ENCODE measurements around the gene WDSUB1.

WDSUB1 gene, protein sequence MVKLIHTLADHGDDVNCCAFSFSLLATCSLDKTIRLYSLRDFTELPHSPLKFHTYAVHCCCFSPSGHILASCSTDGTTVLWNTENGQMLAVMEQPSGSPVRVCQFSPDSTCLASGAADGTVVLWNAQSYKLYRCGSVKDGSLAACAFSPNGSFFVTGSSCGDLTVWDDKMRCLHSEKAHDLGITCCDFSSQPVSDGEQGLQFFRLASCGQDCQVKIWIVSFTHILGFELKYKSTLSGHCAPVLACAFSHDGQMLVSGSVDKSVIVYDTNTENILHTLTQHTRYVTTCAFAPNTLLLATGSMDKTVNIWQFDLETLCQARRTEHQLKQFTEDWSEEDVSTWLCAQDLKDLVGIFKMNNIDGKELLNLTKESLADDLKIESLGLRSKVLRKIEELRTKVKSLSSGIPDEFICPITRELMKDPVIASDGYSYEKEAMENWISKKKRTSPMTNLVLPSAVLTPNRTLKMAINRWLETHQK

DNA sequence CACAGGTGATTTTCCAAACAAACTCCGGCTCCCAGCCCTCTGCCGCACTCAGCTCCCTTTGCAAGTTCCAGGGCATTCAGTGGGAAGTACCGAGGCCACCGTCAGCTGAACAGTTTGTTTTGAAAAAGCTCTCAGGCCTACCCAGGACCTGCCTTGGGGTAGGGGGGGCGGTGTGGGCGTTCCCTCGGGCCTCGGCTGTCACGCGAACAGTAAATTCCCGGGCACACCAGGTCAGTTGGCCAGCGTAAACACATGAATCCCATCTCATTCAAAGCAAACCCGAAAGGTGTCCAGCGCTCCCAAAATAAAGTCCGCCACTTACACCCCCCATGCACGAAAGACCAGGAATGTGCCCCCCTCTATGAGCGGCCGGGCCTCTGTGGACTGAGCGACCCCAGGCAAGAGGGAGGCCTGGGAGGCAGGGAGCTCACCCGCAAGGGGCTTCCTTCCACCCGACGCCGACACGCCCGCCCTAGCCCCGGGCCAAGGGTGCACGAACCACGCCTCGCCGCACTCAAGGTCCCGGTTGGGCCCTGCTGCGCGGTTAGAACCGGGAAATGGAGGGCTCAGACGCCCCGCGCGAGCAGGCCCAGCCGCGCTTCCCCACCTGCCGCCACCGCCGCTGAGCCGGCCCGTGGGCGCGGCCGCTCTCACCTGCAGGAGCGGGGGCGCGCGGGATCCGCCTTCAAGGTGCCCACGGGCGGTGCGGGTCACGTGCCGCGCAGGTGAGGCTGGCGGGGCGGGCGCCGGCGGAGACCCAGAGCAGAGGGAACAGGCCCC is at the start of gene WDSUB1:
WDSUB1 (minus strand) TSS at position 775 of the 780 bp plus-strand sequence. CDS start 3,634 bp downstream, outside the sequence.
- DNase-seq (ENCODE audit: low spot score), result peak; percentile 66

DNA sequence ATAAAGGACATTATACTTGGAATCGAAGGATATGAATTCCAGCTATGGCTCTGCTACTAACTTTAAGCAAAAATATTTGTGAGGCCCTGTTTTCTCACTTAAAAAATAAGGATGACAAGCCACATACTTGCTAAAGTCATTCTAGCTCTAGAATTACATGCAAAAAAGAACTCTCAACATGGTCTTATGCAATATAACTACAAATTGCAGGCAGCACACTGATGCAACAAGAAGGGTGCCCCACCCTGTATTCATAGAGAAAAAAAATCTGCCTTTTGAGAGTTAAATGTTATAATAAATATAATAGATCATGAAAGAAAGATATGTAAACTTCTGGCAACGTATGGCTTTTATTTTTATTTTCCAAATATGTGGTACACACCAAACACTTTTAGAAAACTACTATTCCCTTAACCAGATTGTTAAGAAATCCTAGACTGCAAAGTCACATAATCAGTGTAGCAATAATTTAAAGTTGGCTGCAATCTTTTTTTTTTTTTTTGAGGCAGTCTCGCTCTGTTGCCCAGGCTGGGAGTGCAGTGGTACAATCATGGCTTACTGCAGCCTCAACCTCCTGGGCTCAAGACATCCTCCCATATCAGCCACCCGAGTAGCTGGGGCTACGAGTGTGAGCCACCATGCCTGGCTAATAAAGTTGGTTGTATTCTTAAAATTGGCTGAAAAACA is 40.2 kb upstream of the WDSUB1 start:
- no peak for DNase-seq (ENCODE audit: low spot score)

DNA sequence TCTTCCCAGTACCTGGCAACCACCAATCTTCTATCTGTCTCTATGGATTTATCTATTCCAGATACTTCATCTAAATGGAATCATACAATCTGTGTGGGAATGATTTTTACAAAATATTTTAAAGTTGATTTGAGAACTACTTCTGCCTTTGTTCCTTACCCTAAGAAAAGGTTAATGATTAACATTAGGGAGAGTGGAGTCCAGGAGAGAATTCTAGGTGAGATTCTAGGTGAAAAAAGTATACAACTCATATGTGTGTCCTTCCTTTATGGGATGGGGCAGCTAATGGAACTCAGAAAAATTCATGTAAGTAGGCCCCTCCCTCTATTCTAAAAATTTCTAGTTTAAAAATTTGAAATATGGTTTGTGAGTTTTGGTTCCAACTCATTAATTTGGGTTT is 35.9 kb upstream of the WDSUB1 start:
- DNase-seq (ENCODE audit: low spot score), result no peak

DNA sequence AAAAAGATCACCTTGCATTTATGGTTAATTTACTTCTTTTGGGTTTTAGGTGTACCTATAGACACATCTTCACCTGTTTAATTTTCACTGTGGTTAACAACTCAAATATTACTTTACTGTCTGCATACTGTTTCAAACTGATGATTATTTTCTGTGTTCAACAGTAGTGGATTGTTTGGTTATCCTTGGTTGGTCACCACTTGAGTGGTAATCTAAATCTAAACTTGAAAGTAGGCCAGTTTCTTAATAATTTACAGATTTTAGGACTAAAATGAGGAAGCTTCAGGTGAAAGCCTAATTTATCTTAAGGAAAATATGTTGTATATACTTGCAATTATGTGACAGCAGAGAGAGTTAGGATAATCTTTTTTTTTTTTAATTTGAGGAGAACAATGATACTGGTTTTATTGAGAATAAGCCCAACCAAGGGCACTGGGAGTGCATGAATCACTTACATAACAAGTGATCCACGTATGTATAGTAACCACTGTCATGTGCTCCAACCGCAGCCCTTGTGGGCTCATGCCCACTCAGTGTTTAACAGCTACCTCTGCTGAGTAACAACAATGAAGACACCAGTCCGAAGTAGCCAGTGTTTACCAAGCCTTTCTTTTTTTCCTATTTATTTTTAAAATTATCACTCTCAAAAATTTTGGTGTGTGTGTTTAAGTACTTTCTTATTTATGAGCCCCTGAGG is 31.0 kb upstream of the WDSUB1 start:
- no peak for DNase-seq (ENCODE audit: low spot score)

DNA sequence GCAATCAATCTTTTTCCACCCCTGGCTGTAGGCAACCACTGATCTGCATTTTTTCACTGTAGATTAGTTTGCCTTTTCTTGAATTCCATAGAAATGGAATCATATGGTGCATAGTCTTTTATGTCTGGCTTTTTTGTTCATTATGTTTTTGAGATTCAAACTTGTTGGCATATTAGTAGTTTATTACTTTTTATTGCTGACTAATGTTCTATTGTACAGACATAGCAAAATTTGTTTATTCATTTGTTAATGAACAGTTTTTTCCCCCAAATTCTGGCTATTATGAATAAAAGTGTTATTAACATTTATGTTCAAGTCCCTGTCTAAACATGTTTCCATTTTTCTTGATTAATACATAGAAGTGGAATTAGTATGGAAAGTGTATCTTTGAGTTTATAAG is 21.4 kb upstream of the WDSUB1 start:
- no peak for DNase-seq (ENCODE audit: low spot score)

DNA sequence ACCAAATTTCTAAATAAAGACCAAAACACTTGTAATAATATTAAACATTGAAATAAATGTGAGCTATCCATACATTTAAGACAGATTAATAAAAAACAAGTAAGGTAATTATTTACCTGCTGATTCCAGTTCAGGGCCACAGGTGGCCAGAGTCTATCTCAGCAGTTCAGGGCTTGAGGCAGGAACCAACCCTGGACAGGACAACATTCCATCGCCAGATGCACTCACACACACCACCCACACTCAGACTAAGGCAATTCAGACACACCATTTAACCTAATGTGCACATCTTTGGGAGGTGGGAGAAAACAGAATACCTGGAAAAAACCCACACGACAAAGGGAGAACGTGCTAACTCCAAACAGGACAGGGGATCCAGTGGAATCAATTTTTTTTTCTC is 14.1 kb upstream of the WDSUB1 start:
- DNase-seq (ENCODE audit: low spot score), result no peak

DNA sequence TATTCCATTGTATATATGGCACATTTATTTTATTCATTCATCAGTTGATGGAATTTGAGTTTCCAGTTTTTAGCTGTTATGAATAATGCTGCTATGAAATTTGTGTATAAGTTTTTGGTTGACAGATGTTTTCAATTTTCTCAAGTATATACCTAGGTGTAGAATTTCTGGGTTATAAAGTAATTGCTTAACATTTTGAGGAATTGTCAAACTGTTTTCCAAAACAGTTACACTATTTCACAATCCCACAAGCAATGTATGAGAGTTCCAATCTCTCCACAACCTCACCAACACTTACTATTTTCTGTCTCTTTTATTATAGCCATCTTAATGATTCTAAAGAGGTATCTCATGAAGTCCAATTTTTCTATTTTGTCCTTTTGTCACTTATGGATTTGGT is 12.5 kb upstream of the WDSUB1 start:
- DNase-seq (ENCODE audit: low spot score), result no peak

DNA sequence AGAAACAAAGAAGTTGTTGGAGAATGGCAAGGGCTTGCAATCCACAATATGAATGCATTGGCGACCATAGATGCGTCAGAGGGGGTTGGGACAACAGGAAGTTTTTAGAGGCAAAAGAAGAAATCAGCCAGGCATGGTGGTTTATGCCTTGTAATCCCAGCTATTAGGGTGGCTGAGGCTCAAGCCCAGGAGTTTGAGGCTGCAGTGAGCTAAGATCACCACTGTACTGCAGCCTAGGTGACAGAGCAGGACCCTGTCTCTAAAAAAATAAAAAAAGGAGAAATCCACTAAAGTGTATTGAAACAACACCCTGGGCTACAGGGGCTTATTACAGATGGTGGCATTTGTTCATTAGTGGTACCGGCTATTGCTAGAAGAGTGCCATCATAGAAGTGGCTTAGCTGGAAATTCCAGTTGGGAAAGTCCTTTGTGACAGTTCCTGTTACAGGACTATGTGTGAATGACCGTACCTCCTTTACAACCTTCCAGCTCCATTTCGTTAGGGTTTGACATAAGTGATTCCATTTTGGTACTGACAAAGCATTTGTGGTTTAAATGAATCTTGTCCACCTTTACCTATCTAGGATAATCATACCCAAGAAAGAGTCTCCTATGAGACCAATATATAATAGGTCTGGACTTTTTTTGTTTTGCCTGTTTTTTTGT is 10.7 kb upstream of the WDSUB1 start:
- DNase-seq (ENCODE audit: low spot score), result no peak

DNA sequence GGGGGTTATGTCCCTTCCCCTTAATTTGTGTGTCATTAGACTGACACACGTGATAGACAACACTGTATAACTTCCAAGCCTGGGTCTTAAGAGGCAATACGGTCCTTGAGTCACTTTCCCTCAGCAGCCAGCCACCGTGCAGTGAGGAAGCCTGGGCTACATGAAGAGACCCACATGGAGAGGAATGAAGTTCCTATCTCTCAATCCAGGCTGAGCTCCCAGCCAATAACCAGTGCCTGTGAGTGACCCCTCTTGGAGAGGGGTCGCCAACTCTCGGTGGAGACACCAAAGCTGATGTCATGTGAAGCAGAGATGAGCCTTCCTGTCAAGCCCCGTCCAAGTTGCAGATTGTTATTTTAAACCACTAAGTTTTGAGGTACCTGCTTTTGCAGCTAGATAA is 5.7 kb upstream of the WDSUB1 start:
- no peak for DNase-seq (ENCODE audit: low spot score)

DNA sequence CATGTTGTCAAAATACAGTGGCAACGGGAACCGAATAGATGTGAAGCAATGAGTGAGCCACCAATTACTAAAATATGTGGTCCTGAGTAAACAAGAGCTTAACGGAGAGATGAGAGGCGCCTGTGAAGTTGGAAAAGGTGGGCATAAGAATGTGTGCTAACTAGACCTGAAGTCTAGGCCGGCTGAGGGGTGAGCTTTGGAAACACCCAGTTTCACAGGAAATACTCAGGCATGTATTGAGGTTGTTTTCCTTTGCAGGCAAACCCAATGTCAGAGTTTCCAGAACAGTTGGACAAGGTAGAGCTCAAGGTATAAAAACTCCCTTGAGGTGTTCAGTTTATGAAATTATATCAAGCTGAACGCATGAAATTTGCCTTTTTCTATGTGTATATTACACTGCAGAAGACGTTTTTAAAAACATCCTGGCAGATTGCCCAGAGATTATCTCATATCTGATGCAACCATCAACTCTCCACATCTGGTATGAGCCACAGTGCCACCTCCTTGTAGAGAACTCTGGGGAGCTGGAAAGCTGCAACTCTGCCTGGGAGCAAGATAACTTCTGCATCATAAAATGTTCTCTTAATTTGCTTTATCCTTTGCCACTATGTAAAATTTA is 3.9 kb upstream of the WDSUB1 start:
- DNase-seq (ENCODE audit: low spot score), result peak; percentile 63

DNA sequence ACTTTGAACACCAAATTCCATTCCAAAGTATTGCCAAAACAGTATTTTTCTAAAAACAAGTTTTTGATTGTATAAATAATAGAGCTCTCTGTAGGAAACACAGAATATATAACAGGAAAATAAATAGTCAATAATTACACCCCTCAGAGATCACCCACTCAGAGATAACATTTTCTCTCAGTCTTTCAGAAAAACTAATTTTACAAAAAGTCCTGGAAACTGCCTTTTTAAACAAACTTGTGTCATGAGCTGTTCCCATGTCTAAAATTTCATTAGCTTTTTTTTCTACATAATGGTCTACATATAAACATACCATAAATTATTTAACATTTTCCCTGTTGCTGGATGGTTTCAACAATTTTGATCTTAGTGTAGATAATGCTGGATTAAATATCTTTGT is 1.2 kb upstream of the WDSUB1 start:
- no peak for DNase-seq (ENCODE audit: low spot score)

DNA sequence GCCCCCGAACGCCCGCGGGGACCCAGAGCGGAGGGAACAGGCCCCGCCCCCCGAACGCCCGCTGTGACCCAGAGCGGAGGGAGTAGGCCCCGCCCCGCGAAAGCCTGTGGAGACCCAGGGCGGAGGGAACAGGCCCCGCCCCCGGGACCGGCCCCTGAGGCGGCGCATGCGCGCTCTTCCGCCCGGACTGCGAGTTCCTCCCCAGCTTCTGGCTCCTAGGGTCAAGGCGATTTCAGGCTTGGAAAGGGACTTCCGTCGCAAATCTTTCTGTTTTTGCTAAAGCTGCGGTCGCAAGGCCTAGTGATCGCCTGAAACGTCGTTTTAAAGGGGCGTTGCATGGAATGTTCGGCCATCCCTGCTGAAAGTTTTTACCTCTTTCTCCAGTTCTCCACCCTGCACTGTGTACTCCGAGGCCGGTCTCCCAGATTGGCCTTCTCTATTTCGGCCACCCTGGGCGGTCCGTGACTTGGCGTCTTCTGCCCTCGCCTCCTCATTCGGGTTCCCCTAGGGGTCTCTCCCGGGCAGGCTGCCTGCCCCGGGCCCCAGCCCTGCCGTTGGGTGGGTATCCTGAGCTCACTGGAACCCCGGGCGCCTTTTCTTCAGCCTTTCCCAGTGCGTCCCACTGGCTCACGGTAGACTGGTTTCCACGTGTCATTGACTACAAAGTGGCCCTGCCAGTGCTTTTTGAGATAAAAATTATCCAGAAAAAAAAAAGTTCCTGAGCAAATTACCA is 372 bp upstream of the WDSUB1 start:
- DNase-seq (ENCODE audit: low spot score), result peak; percentile 96

DNA sequence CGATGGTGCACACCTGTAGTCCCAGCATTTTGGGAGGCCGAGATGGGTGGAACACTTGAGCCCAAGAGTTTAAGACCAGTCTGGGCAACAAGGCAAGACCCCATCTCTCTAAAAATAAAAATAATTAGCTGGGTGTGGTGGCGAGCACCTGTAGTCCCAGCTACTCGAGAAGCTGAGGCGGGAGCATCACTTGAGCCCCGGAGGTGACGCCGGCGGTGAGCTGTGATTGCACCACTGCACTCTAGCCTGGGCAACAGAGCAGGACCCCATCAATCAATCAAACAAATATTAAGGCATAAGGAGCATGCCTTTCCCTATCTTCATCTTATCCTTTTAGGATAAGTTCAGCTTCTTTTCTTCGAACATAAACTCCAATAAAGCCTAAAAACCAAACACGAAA is 1.1 kb downstream of the WDSUB1 start:
- DNase-seq (ENCODE audit: low spot score), result no peak

DNA sequence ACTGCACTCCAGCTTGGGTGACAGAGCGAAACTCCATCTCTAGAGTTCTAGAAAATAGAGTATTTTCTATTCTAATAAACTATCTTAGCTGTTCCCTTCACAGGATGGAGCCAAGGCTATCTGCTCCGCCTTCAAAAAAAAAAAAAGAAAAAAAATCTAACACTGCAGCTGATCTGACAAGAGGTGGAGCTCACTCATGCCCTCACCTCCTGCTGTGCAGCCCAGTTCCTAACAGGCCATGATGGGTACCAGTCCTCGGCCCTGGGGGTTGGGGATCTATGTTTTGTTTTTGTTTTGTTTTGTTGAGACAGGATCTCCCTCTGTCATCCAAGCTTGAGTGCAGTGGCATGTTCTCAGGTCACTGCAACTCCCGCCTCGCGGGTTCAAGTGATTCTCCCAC is 3.0 kb downstream of the WDSUB1 start:
- no peak for DNase-seq (ENCODE audit: low spot score)

DNA sequence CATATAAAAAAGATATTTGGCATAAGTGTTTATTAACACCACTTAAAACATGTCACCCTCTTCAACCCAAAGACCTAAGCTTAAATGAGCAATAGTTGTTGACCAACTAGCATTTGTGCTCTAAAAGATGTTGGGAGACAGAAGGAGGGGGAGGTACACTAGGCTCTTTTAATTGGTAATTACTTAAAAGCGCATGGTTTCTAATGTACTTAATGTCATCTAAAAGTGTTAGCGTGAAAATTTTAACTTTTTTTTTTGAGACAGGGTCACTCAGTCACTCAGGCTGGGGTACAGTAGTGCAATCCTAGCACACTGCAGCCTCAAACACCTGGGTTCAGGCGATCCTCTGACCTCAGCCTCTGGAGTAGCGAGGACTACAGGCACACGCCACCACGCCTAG is 5.5 kb downstream of the WDSUB1 start:
- no peak for DNase-seq (ENCODE audit: low spot score)

DNA sequence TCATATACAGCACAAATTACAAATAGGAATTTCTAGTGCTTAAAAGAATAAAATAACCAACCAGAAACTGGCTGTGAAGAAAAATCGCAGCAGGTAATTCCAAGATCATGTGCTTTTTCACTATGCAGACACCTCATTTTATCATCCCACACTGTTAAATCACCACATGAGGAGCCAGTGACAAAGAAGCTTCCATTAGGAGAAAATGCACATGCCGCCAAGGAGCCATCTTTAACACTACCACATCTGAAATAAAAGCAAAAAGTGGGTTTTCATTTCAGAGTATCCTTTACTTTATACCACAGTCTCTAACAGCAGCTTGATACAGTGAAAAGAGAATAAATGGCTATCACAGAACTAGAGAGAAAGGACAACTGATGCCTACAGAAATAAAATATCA is 6.8 kb downstream of the WDSUB1 start:
- no peak for DNase-seq (ENCODE audit: low spot score)

DNA sequence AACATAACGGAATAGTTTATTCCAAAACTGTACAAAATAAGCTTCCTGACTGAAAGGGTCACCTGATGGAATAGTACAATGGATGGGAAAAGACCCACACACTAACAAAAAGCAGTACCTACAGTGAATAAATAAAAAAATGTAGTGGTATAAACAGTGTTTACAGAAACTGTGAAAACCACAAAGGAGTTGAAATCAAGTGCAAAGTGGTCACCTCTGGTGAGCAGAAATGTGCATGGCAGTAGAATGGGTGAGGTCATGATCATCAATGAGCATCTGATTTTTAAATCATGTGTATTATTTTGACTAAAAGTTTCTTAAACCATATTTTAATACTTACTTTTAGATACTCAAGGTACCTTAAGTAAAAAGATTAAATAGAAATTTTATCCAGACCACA is 11.4 kb downstream of the WDSUB1 start:
- DNase-seq (ENCODE audit: low spot score), result no peak

DNA sequence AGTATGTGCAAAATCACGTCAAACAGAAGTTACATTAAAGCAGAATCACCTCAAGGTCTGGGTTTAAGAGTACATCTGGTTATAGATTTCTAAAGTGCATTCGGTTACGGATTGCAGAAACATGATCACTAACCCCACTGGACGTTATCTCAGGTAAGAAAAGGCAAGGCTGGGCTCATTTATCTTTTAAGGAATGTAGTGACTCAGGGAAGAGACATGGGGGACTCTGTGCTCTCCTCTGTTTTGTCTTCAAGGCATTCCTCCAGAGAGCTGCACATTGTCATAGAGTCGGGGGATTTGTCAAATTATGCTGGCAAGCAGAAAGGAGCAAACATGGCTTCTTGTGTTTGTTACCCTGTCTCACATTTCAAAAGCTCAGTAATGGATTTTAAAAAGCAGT is 14.3 kb downstream of the WDSUB1 start:
- DNase-seq (ENCODE audit: low spot score), result no peak

DNA sequence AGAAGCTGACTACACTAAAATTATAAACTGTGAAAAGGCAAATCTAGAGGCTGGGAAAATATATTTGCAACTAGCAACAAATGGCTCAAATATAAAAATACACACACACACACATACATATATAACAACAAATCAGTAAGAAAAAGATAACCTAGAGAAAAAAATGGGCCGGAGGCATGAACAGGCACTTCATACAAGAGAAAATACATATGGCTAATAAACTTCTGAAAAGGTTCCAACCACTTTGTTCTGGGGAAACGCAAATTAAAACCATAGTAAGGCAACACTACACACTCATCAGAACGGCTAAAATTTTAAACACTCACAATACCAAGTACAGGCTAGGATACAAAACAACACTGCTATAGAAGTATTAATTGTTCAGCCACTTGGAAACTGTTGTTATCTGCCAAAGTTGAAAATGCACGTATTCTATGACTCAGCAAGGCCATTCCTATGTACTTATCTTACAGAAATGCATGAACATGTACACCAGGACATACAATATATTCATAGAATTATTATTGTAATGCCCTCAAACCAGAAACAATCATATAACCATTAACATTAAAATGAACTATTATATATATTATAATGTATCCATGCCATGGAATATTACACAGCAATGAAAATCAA is 15.6 kb downstream of the WDSUB1 start:
- no peak for DNase-seq (ENCODE audit: low spot score)

DNA sequence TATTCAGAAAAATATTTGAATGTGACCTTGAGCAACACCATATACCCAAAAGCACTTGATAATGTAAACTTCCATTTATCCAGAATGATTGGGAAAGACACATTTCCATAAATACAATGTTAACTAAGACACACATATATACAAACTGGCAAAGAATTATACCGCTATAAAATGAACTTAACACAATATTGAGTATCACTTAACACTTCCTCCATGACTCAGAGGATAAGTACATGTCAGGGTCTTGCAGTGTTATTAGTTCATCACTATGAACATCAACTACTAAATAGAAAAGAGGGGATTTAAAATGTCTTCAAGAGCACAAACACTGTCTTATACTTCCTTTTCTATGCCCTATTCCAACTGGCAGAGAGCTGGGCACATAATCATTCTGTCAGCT is 18.6 kb downstream of the WDSUB1 start:
- DNase-seq (ENCODE audit: low spot score), result no peak

All from hepatic stellate cell (primary cell).